Measurements from ENCODE around the gene ZNF653. TPM values are rescaled to one million over a fixed set of nuclear protein-coding genes. Genes with fewer than 3 reads are reported as not detected.

Gene ZNF653
- total RNA-seq, 1 donor from 2014 or later, result 23.4 TPM

- DNase-seq (ENCODE audit: low read depth), result no peak
- no peak for TF ChIP-seq CTCF (conservative IDR thresholded peaks at IDR 0.05; ENCODE audit: low read depth, low read length)
- H3K4me3 ChIP-seq (ENCODE audit: low read depth, low read length), result no peak overlapping the region
These were observed 58.0 kb downstream of the ZNF653 start for GRCh38 chr19:11447347-11448262.

- DNase-seq (ENCODE audit: low read depth), result no peak
These were observed 58.9 kb downstream of the ZNF653 start for GRCh38 chr19:11446652-11447301.

GRCh38 chr19:11446271-11446651, 59.4 kb downstream of the ZNF653 start:
- no peak for TF ChIP-seq CTCF (conservative IDR thresholded peaks at IDR 0.05; ENCODE audit: low read depth, low read length)
- no peak for DNase-seq (ENCODE audit: low read depth)
- H3K4me3 ChIP-seq (ENCODE audit: low read depth, low read length), result no peak overlapping the region

More at GRCh38 chr19:11446652-11447301, 58.9 kb downstream of the ZNF653 start:
- TF ChIP-seq CTCF (conservative IDR thresholded peaks at IDR 0.05; ENCODE audit: low read depth, low read length), result peak; percentile 86
- no peak overlapping the region for H3K4me3 ChIP-seq (ENCODE audit: low read depth, low read length)

- TF ChIP-seq CTCF (conservative IDR thresholded peaks at IDR 0.05; ENCODE audit: low read depth, low read length), result no peak
- H3K4me3 ChIP-seq (ENCODE audit: low read depth, low read length), result no peak overlapping the region
- DNase-seq (ENCODE audit: low read depth), result no peak
These were observed 60.5 kb downstream of the ZNF653 start for GRCh38 chr19:11445141-11445540.

- H3K4me3 ChIP-seq (ENCODE audit: low read depth, low read length), result no peak overlapping the region
- DNase-seq (ENCODE audit: low read depth), result no peak
- TF ChIP-seq CTCF (conservative IDR thresholded peaks at IDR 0.05; ENCODE audit: low read depth, low read length), result no peak
These were observed 61.6 kb downstream of the ZNF653 start for GRCh38 chr19:11444059-11444458.

- DNase-seq (ENCODE audit: low read depth), result no peak
- TF ChIP-seq CTCF (conservative IDR thresholded peaks at IDR 0.05; ENCODE audit: low read depth, low read length), result no peak
- H3K4me3 ChIP-seq (ENCODE audit: low read depth, low read length), result no peak overlapping the region
These were observed 67.7 kb downstream of the ZNF653 start for GRCh38 chr19:11437955-11438354.

Data from epithelial cell of proximal tubule (primary cell).